Fibroblast of lung (primary cell): ENCODE results near the gene REC8.

Source experiments
- EZH2 ChIP-seq: IDR thresholded peaks from 2 replicates; pipeline ENCODE4 v1.5.1; 2012; ENCODE audit warnings: low read length, control low read depth, mild to moderate bottlenecking; ENCODE audit errors: missing control alignments
- TF ChIP-seq, protein P1 (sequence below), 2 donors: IDR thresholded peaks in 1 of 2; conservative IDR thresholded peaks in 1 of 2; 1 replicate in 1 of 2; 2 replicates in 1 of 2; pipeline ENCODE4 v1.5.1; 2011 to 2012; ENCODE audit warnings: low read length in 2 of 2, control low read depth in 1 of 2, inconsistent platforms in 1 of 2, low read depth in 1 of 2, mild to moderate bottlenecking in 1 of 2

DNA sequence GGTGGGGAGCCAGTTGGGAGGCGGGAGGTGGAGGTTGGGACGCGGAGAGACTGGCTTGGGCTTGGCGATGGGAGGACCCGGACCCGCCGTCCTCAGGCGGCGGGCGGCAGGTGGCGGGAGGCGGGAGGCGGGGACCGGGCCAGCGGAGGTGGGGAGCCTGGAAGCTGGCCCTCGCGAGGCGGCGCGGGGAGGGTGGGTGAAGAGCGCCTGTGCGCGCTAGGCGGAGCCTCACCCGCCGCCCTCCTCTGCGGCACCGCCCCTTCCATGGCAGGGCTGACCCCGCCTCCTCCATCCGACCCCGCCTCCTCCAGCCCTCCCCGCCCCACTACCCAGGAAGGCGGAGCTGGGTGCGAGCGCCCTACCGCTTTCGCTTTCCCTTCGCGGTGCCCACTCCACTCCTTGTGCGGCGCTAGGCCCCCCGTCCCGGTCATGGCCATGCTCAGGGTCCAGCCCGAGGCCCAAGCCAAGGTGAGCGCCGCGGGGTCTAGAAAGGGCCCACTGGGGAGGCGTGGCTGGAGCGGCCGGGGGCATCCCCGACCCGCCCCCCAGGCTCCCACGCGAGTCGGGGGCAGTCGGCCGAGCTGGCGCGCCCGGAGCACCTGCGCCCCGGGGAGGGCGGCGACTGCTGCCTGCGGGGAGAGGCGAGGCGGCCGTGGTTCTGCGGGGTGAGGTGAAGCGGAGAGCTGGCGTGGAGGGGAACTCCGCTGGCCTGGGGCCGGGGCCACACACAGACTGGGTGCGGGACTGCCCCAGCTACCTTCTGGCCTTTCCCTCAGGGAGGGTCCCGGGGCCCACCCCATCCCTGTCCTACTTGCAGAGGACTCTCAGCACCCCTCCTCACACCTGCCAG, 35.8 kb upstream of the REC8 start, which contains the start of gene PSME1:
- TF ChIP-seq, protein P1, sequence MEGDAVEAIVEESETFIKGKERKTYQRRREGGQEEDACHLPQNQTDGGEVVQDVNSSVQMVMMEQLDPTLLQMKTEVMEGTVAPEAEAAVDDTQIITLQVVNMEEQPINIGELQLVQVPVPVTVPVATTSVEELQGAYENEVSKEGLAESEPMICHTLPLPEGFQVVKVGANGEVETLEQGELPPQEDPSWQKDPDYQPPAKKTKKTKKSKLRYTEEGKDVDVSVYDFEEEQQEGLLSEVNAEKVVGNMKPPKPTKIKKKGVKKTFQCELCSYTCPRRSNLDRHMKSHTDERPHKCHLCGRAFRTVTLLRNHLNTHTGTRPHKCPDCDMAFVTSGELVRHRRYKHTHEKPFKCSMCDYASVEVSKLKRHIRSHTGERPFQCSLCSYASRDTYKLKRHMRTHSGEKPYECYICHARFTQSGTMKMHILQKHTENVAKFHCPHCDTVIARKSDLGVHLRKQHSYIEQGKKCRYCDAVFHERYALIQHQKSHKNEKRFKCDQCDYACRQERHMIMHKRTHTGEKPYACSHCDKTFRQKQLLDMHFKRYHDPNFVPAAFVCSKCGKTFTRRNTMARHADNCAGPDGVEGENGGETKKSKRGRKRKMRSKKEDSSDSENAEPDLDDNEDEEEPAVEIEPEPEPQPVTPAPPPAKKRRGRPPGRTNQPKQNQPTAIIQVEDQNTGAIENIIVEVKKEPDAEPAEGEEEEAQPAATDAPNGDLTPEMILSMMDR (conservative IDR thresholded peaks at IDR 0.05 in 1 of 2, IDR thresholded peaks at IDR 0.05 in 1 of 2; ENCODE audit: low read depth in 1 of 2, low read length in 2 of 2): no peak
- no peak for TF ChIP-seq EZH2
